CD14-positive monocyte (primary cell): ENCODE results near the gene LDB3. TPM values are rescaled to one million over a fixed set of nuclear protein-coding genes. Genes with fewer than 3 reads are reported as not detected.

ENCODE experiments used
- DNase-seq, 3 donors: peaks; one replicate each; pipeline ENCODE4 v3.0.0-alpha.2; 2011 to 2022
- H2AFZ ChIP-seq: 2 replicates; pipeline ENCODE4 v1.6.0; 2012; ENCODE audit warnings: mild to moderate bottlenecking, low read depth, low read length, inconsistent platforms; ENCODE audit not compliant: insufficient read depth, poor library complexity, severe bottlenecking
- H3K27ac ChIP-seq, 2 donors: 1 replicate in 1 of 2; 2 replicates in 1 of 2; pipeline ENCODE4 v1.5.1; 2012 to 2013; ENCODE audit warnings: low read length in 2 of 2, control low read depth in 1 of 2, inconsistent platforms in 1 of 2, low read depth in 1 of 2, mild to moderate bottlenecking in 1 of 2
- H3K27me3 ChIP-seq, 2 donors: one replicate each; pipeline versions ENCODE4 v1.6.0 to v1.6.1; 2011 to 2013; ENCODE audit warnings: low read length in 2 of 2; ENCODE audit not compliant: control insufficient read depth in 2 of 2, insufficient read depth in 2 of 2
- H3K36me3 ChIP-seq, 2 donors: replicated peaks in 1 of 2; 1 replicate in 1 of 2; 2 replicates in 1 of 2; pipeline versions ENCODE4 v1.5.1 to v1.6.1; 2012 to 2013; ENCODE audit warnings: low read length in 2 of 2, control low read depth in 1 of 2, inconsistent platforms in 1 of 2, mild to moderate bottlenecking in 1 of 2; ENCODE audit not compliant: insufficient read depth in 2 of 2, control insufficient read depth in 1 of 2
- H3K4me1 ChIP-seq, 2 donors: 1 replicate in 1 of 2; 2 replicates in 1 of 2; pipeline versions ENCODE4 v1.5.1 to v1.6.1; 2012 to 2013; ENCODE audit warnings: low read length in 2 of 2, control low read depth in 1 of 2, inconsistent platforms in 1 of 2, mild to moderate bottlenecking in 1 of 2, moderate library complexity in 1 of 2; ENCODE audit not compliant: insufficient read depth in 2 of 2, control insufficient read depth in 1 of 2
- H3K4me2 ChIP-seq: replicated peaks from 2 replicates; pipeline ENCODE3; 2012; ENCODE audit warnings: low read length, moderate library complexity, mild to moderate bottlenecking; ENCODE audit not compliant: poor library complexity, severe bottlenecking; ENCODE audit errors: extremely low read depth
- H3K4me3 ChIP-seq, 3 experiments: fragments of 200-600 bp in 1 of 3; sonication (generic) in 1 of 3; replicated peaks in 1 of 3; 1 replicate in 2 of 3; 2 replicates in 1 of 3; pipeline ENCODE4 v1.5.1; 2011 to 2013; ENCODE audit warnings: low read length in 3 of 3, mild to moderate bottlenecking in 3 of 3, control low read depth in 2 of 3, low read depth in 2 of 3, inconsistent platforms in 1 of 3, moderate library complexity in 1 of 3
- H3K79me2 ChIP-seq: 2 replicates; pipeline ENCODE4 v1.6.0; 2012; ENCODE audit warnings: mild to moderate bottlenecking, control low read depth, inconsistent platforms, low read length, moderate library complexity; ENCODE audit not compliant: insufficient read depth
- H3K9ac ChIP-seq: 2 replicates; pipeline ENCODE4 v1.6.0; 2017; ENCODE audit warnings: low read length, mild to moderate bottlenecking; ENCODE audit not compliant: insufficient read depth, poor library complexity, severe bottlenecking
- H3K9me3 ChIP-seq, 2 donors: replicated peaks in 1 of 2; 1 replicate in 1 of 2; 2 replicates in 1 of 2; pipeline versions ENCODE4 v1.5.1 to v1.6.1; 2012 to 2013; ENCODE audit warnings: low read length in 2 of 2, control low read depth in 1 of 2; ENCODE audit not compliant: control insufficient read depth in 1 of 2, insufficient read depth in 1 of 2
- H4K20me1 ChIP-seq: 2 replicates; pipeline ENCODE4 v1.6.0; 2012; ENCODE audit warnings: mild to moderate bottlenecking, low read length, control low read depth, moderate library complexity; ENCODE audit not compliant: insufficient read depth
- H3K27ac Mint-ChIP-seq, 7 donors: one replicate each; pipeline ENCODE4 v1.8.0; 2020; ENCODE audit warnings: mild to moderate bottlenecking in 7 of 7, mixed read lengths in 7 of 7, moderate library complexity in 6 of 7, inconsistent platforms in 2 of 7
- H3K27me3 Mint-ChIP-seq, 3 donors: one replicate each; pipeline ENCODE4 v1.8.0; 2021 to 2022; ENCODE audit warnings: low read depth in 3 of 3, mild to moderate bottlenecking in 3 of 3, mixed read lengths in 3 of 3, moderate library complexity in 3 of 3, inconsistent platforms in 1 of 3
- H3K36me3 Mint-ChIP-seq, 2 donors: one replicate each; pipeline ENCODE4 v1.8.0; 2020; ENCODE audit warnings: mixed read lengths in 2 of 2, inconsistent platforms in 1 of 2, mild to moderate bottlenecking in 1 of 2
- H3K4me1 Mint-ChIP-seq: one replicate; pipeline ENCODE4 v1.8.0; 2020; ENCODE audit warnings: mild to moderate bottlenecking, mixed read lengths
- H3K4me3 Mint-ChIP-seq, 2 donors: one replicate each; pipeline ENCODE4 v1.8.0; 2020; ENCODE audit warnings: mild to moderate bottlenecking in 2 of 2, mixed read lengths in 2 of 2, moderate library complexity in 1 of 2
- H3K9me3 Mint-ChIP-seq, 7 donors: one replicate each; pipeline ENCODE4 v1.8.0; 2020 to 2022; ENCODE audit warnings: mixed read lengths in 7 of 7, mild to moderate bottlenecking in 6 of 7, moderate library complexity in 6 of 7, inconsistent platforms in 2 of 7
- WGBS: methylation state at CpG from one replicate; pipeline ENCODE4 v1.1.5; 2013; ENCODE audit warnings: missing lambda C conversion rate; ENCODE audit not compliant: insufficient coverage; 5-methylcytosine and 5-hydroxymethylcytosine counted together
- intact Hi-C, 2 donors: fragments of 100-400 bp; cut with micrococcal nuclease; formaldehyde crosslinking; loops; one replicate each; pipeline versions ENCODE4 v1.15.0 to v1.15.1; 2023
- polyA plus RNA-seq, 3 donors: library from polyadenylated mRNA; depleted of rRNA in 1 of 3; unstranded in 2 of 3; stranded (reverse) in 1 of 3; fragments of 300-500 nt in 2 of 3; fragments of >200 nt in 1 of 3; fragmentation: Illumina TruSeq in 2 of 3; gene quantifications; 1 replicate in 2 of 3; 2 replicates in 1 of 3; pipeline ENCODE4 v1.2.3, GENCODE V29; 2012 to 2021
- TF ChIP-seq, protein P1 (sequence below): fragments of 200-600 bp; IDR thresholded peaks from one replicate; pipeline ENCODE4 v1.8.0; 2022; ENCODE audit warnings: antibody characterized with exemption, mild to moderate bottlenecking

The LDB3 gene
- polyA plus RNA-seq, 3 donors: not detected

DNA sequence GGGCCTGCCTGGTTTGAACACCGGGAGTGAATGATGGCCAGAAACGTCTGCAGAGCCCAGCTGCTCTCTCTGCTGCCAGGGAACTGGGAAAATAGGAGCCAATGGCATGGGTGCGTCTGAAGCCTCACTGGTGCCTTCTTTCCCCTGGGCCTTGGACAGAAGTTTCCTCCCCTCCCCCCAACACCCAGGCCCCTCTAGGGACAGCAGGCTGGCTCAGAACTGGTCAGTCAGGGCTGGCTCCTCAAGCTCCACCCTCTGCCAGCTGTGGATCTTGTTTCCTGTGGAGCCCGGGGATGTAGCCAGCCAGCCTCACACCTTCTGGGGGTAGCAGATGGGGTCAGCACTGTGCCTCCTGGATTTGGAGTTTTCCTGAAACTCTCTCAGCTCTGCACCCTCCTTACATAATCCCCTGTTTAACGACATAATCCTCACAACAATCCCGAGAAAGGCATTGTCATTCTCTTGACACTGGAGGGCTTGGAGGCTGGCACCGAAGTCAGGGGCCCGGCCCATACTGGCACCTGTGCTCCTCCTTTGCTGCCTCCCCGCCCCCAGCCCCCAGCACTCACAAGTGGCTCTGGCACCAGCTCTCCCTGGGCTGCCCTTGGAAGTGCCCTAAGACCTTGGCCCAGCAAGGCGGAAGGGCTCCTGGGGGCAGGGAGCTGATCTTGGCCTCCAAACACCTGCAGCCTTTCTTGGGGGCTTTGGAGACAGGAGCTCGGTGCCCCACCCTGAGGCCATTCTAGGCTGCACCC, 5.7 kb downstream of the LDB3 start:
- Histone ChIP-seq H3K4me2 (no peak overlapping the region), H3K4me3 (no peak overlapping the region), H3K36me3 (no peaks in the 10 kb centered on the region), H3K79me2 (no peaks in the 10 kb centered on the region), H3K9ac (no peak overlapping the region), H4K20me1 (no peaks in the 10 kb centered on the region), H3K4me1 (no peaks in the 10 kb centered on the region), H3K9me3 (no peaks in the 10 kb centered on the region), H2AFZ (no peak overlapping the region), H3K27ac (no peak overlapping the region), H3K27me3 (no peaks in the 10 kb centered on the region)
- DNase-seq: no peak
- peaks cover 3 to 7% (median 3%) of the 10 kb centered on the region in 3 donors for H3K27me3 Mint-ChIP-seq
- no peak overlapping the region for H3K4me3 Mint-ChIP-seq
- TF ChIP-seq, protein P1, sequence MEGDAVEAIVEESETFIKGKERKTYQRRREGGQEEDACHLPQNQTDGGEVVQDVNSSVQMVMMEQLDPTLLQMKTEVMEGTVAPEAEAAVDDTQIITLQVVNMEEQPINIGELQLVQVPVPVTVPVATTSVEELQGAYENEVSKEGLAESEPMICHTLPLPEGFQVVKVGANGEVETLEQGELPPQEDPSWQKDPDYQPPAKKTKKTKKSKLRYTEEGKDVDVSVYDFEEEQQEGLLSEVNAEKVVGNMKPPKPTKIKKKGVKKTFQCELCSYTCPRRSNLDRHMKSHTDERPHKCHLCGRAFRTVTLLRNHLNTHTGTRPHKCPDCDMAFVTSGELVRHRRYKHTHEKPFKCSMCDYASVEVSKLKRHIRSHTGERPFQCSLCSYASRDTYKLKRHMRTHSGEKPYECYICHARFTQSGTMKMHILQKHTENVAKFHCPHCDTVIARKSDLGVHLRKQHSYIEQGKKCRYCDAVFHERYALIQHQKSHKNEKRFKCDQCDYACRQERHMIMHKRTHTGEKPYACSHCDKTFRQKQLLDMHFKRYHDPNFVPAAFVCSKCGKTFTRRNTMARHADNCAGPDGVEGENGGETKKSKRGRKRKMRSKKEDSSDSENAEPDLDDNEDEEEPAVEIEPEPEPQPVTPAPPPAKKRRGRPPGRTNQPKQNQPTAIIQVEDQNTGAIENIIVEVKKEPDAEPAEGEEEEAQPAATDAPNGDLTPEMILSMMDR: no peak
- H3K27ac Mint-ChIP-seq: no peak overlapping the region
- no peaks in the 10 kb centered on the region for H3K36me3 Mint-ChIP-seq
- WGBS: 74% methylated on average over 9 of the region's 11 CpGs
- peaks cover 2% of the 10 kb centered on the region for H3K4me1 Mint-ChIP-seq
- intact Hi-C loops: no loop called here
- peaks cover 0 to 1% (median 0%) of the 10 kb centered on the region in 7 donors for H3K9me3 Mint-ChIP-seq

DNA sequence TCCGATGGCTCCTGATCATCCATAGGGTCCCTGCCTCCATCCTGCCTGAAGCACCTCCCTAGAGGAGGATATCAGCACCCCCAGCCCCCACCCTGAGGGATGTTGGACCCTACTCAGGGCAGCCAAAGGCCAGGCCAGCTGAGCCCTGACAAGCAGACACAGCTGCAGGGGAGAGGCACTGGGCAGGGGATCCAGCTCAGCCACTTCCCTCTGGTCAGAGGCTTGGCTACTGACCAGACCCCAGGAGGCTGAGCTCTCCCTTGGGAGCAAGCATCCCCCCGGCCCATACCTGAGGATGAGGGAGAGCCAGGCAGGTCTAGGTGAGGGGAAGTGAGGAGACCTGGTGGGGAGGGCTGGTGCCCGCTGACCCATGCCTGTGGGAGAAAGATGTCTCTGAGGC, 6.6 kb downstream of the LDB3 start:
- H3K4me3 ChIP-seq: no peak overlapping the region
- WGBS: 100% methylated on average over 1 of the region's 3 CpGs
- no peak overlapping the region for H3K4me2 ChIP-seq
- no peaks in the 10 kb centered on the region for H3K4me1 ChIP-seq
- H3K36me3 ChIP-seq: no peaks in the 10 kb centered on the region
- no peaks in the 10 kb centered on the region for H3K27me3 ChIP-seq
- DNase-seq: no peak
- H3K27ac ChIP-seq: no peak overlapping the region
- no peaks in the 10 kb centered on the region for H3K9me3 ChIP-seq
- peaks cover 0 to 3% (median 0%) of the 10 kb centered on the region in 7 donors for H3K9me3 Mint-ChIP-seq
- TF ChIP-seq, protein P1: no peak
- no peak overlapping the region for H3K4me3 Mint-ChIP-seq
- peaks cover 4% of the 10 kb centered on the region for H3K4me1 Mint-ChIP-seq
- no peak overlapping the region for H3K27ac Mint-ChIP-seq
- H2AFZ ChIP-seq: no peak overlapping the region
- intact Hi-C loops: no loop called here
- H3K9ac ChIP-seq: no peak overlapping the region
- peaks cover 3 to 6% (median 3%) of the 10 kb centered on the region in 3 donors for H3K27me3 Mint-ChIP-seq
- H3K36me3 Mint-ChIP-seq: no peaks in the 10 kb centered on the region
- no peaks in the 10 kb centered on the region for H3K79me2 ChIP-seq
- no peaks in the 10 kb centered on the region for H4K20me1 ChIP-seq
